DMS79 treated with DMSO at 0.1 percent for 48 hours (cell line): ENCODE data around the gene ANKRD40CL.
A peak's percentile ranks its signal among the peaks of the same experiment; 100 is the strongest.

ENCODE experiments used
- DNase-seq: peaks from one replicate; lab custom pipeline; 2025; lab: John Stamatoyannopoulos, UW

The ANKRD40CL gene

GRCh38 chr17:50787106-50787505, 19.8 kb upstream of the ANKRD40CL start:
- DNase-seq: no peak

DNA sequence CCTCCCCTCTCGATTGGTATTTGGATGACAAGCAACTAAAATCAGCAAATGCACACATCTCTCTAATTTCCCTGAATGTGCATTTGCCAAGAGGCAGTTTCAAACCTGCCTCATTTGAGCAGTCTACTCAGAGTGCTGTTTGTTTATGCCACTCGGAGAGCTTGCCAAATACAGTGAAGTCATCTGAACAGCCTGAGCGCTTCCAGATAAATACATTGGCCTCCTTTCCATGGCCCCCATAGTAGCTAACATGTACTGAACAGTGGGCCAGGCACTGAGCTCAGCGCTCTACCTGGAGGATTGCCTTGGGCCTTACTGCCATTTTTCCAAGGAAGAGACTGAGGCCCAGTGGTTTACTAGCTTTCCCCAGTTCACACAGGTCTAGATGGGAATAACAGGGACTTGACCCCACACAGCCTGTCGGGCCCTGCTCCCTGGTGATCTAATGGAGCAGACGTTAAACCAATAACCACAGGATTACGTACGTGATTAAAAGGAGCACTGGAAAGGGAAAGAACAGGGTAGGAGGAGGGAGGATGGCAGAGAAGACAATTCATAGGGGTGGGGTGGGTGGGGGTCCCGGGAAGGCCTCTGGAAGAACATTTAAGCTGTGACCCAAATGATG, 18.7 kb upstream of the ANKRD40CL start:
- peak; percentile 41 for DNase-seq

DNA sequence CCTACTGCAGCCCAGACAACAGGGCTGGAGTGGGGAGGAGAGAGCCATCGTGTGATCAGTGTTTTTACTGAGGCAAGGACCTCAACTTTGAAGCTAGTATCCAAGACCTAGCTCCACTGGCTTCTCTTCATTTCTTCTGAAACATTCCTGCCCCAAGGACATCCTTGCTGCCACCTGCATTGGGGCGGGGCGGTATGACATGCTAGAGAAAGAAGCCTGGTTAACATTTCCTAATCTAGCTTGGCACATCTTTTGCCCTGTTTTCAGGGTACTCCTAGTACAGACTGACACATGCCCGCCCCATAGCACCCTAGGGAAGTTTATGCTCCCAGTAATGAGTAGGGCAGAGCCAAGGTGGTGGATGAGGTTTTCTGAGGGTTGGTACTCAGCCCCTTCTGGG, 17.8 kb upstream of the ANKRD40CL start:
- DNase-seq: no peak

GRCh38 chr17:50783905-50784304, 16.6 kb upstream of the ANKRD40CL start:
- no peak for DNase-seq

GRCh38 chr17:50783193-50783660, 15.9 kb upstream of the ANKRD40CL start:
- DNase-seq: peak; percentile 79

DNA sequence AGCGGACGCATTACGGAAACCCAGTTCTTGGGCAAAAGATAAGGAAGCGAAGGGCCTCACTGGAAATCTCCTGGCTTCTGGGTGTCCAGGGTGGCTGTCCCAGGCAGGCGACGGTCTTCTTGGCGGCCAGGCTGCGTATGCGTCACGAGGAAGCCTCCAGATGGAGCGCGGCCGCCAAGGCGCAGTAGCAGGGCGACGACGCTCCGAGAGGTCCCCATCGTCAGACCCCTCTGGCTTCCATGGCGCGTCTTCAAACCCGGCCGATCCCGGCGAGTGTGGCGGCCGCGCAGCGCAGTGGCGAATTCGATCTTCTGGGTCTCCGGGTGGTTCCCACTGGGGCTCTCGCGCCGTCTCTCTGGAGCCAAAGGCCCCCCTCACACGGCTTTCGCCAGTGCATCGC, 13.8 kb upstream of the ANKRD40CL start:
- DNase-seq: no peak

DNA sequence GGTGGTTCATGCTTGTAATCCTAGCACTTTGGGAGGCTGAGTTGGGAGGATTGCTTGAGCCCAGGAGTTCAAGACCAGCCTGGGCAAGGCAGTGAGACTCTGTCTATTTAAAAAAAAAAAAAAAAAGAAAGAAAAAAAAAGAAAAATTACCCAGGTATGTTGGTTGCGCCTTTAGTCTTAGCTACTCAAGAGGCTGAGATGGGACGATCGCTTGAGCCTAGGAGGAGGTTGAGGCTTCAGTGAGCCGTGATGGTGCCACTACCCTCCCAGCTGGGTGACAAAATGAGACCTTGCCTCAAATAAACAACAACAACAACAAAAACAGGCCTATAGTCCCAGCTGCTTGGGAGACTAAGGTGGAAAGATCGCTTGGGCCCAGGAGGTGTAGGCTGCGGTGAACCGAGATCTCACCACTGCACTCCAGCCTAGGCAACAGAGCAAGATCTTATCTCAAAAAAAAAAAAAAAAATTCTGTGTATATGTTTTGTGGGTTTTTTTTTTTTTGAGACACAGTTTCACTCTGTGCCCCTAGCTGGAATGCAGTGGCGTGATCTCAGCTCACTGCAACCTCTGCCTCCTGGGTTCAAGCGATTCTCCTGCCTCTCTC, 12.5 kb upstream of the ANKRD40CL start:
- no peak for DNase-seq

- DNase-seq: no peak
Measured at GRCh38 chr17:50778988-50779387, 11.7 kb upstream of the ANKRD40CL start.

- peak; percentile 74 for DNase-seq
Measured at GRCh38 chr17:50778471-50778870, 11.2 kb upstream of the ANKRD40CL start.

GRCh38 chr17:50775926-50776325, 8.6 kb upstream of the ANKRD40CL start:
- no peak for DNase-seq

DNA sequence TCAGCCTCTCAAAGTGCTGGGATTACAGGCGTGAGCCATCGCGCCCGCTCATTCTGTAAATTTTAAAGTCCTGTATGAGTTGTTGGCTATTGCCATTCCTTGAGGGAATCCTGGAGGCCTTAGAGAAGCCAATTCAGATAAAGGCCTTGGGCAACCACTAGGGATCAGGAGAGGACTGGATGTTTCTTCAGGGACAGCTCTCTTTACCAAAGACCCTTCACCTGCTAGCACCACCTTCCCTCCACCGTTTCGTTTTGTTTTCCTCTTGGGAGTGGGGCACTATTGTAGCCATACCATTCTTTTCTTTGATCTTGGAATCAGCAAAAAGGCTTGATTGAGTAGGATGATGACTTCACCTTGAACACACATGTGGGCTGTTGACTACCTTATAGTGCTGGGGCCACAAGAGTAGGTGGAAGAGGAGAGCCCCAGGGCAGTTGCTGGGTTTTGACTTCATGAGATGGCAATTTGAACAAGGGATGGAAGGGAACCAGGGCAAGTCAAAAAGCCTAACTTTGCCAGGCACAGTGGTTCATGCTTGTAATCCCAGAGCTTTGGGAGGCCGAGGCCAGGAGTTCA, 7.0 kb upstream of the ANKRD40CL start:
- no peak for DNase-seq

GRCh38 chr17:50771991-50772785, 4.9 kb upstream of the ANKRD40CL start:
- no peak for DNase-seq

DNA sequence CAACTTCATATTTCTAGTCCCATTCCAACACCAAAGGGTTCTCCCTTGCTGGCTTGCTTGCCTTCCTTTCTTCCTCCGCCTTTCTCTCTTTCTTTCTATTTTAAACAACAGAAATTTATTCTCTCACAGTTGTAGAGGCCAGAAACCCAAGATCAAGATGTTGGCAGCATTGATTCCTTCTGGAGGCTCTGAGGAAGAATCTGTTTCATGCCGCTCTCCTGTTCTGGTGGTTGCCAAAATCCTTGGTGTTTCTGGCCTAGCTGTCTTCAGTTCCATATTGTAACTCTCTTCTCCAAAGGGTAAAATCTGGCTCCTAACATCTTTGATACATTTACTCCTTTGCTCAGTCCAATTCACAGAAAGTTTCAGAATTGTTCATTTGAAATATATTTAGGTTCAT, 3.0 kb upstream of the ANKRD40CL start:
- DNase-seq: no peak

GRCh38 chr17:50769884-50770283, 2.6 kb upstream of the ANKRD40CL start:
- DNase-seq: no peak

GRCh38 chr17:50768346-50768761, 1.0 kb upstream of the ANKRD40CL start:
- no peak for DNase-seq

- no peak for DNase-seq
Measured at GRCh38 chr17:50767030-50767429, 288 bp downstream of the ANKRD40CL start.

DNA sequence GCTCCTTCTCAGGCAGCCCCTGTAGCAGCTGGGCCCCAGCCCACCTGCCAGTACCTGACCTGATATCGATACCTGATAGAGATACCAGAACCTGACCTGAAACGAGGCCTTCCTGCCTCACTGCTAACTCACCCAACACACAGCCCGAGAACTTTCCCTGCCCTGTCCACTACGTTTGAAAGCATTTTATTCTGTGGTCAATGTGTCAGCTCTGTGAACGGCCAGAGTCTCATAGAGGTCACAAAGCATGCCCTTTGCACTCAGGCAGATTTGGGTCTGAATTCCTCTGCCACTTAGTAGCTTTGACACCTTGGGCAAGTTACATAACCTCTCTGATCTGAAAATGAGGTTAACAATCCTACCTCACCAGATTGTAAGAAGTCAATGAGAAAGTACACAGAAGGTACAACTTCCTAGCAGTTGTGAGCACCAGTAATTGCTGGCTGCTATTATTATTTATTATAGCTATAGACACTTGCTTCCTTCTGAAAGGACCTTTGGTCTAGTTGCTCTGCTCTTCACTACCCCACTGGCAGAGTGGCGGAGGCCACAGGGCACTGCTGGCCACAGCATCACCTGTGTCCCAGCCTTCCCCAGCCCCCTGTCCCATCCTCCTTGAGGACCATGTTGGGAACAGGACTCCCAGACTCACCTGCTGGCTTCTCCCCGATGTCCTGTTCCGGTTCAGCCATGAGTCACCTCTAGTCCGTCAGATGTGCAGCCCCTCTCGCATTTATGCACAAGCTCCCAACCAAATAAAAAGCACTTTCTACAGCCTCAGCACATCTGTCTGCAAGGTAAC, 895 bp downstream of the ANKRD40CL start:
- no peak for DNase-seq

DNA sequence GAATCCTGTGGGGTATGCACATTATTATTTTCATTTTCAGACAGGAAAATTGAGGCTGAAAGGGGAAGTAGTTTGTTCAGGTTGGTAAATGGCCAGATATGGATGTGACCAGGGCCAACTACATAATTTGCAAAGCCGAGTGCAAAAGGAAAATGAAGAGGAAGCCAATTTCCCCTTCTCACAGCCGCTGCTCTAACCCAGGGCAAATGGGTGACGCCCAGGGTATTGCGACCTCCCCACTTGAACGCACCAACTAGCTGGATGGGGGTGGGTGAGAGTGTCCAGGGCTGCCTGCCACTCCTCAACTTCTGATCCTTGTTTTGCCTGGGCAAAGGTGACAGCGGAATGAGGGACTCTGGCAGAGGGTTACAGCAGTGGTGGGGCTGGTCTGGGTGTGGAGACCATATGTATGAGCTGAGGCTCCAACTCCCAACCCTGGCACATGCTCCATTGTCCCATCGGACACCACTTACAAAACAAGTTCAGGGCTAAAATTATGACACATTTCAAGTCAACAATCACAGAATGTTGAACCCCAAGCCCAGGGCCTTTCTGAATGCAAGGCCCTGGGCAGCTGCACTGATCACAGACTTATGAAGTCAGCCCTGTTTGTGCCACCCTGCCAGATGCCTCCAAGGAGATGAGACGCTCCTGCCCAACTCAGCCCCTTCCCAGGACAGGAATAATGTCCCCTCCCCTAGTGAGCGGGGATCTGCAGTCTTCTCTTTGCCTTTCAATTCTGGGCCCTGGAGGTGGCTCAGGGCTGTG, 1.7 kb downstream of the ANKRD40CL start:
- DNase-seq: no peak

- no peak for DNase-seq
Measured at GRCh38 chr17:50764734-50765149, 2.6 kb downstream of the ANKRD40CL start.

DNA sequence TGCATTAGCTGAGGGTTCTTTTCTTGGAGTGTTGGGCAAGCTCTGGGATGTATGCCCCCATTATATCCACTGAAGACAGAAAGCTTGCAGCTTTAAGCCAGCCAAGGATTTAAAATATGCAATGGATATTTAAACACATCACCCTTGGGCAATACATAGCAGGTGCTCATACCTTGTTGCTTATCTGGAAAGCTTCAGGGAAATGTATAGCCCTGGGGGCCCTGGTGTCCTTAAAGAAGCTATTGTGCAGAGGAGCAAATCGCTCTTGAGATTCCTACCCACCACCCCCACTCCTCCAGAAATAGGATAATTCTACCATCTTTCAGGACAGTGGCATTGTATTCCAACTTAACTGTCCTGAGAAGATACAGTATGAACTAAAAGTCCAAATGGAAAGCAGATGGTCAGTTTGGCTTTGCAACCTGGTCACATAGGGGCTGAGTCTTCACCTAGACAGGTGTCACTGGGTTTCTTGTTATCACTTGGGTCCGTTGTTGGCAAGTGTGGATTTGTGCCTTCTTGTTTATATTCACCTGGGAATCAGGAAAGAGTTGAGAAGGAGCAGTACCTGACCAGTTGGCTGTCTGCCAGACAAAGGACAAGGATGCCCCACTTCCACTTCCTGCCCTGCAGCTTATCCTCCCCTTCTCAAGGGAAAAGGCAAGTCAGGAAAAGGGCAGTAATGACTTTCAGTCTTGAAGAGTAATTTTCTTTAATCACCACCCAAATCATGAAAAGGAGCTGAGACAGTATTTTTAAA, 3.4 kb downstream of the ANKRD40CL start:
- peak; percentile 27 for DNase-seq
